DLD1 (cell line): Measurements from ENCODE around the gene PALM.

Experiments
- in situ Hi-C: cut with HindIII; loops from 2 replicates; pipeline ENCODE4 v1.10.0; 2017; ENCODE audit warnings: low sequenced_read_pairs

The PALM gene

GRCh38 chr19:778910-779653 lies 70.3 kb downstream of the PALM start:
- in situ Hi-C loops: no loop called here

- in situ Hi-C loops: no loop called here
Measured at GRCh38 chr19:780935-781334, 72.2 kb downstream of the PALM start.

DNA sequence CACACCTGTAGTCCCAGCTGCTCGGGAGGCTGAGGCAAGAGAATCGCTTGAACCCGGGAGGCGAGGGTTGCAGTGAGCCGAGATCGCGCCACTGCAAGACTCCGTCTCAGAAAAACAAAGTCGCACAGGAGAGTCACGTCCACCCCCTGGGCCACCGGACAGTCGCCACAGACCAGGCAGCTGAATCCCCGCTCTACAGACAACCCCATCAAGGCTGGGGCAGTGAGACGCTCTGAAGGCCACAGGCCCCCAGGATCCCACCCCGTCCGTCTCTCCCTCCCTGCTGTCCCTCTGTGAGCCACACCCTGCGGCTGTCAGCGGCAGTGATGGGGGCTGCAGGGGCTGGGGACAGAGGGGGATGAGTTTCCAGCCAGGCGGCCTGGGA lies 73.1 kb downstream of the PALM start:
- in situ Hi-C loops: no loop called here

DNA sequence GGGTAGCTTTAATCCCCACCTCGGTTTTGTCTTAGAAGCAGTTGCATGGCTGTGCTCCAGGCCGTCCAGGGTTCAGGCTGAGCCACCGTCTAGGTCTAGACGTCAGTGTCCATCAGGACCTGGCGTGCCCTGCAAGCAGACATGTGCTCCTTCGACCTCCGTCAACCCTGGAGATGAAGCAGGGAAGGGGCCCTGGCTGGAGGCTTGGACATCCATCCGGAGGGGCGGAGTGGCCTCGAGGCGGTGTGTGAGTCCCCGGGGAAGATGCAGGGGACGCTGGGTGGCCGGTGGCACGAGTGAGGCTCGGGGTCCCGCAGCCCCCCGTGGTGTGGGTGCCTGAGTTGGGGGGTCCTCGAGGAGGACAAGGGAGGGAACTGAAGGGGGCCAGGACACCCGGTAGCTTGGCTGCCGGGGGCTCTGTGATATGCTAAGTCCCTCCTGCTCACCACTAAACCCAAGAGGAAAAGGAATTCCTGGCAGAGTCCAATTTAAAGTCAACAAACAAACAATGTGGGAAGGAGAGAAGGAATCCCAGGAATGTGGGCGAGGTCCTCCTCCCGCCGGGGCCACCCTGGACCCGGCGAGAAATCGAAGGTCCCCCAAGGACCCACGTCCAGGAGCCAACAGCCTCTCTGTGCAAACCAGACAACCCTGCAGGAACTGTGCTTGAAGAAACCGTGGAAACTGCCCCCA lies 73.6 kb downstream of the PALM start:
- in situ Hi-C loops: no loop called here

DNA sequence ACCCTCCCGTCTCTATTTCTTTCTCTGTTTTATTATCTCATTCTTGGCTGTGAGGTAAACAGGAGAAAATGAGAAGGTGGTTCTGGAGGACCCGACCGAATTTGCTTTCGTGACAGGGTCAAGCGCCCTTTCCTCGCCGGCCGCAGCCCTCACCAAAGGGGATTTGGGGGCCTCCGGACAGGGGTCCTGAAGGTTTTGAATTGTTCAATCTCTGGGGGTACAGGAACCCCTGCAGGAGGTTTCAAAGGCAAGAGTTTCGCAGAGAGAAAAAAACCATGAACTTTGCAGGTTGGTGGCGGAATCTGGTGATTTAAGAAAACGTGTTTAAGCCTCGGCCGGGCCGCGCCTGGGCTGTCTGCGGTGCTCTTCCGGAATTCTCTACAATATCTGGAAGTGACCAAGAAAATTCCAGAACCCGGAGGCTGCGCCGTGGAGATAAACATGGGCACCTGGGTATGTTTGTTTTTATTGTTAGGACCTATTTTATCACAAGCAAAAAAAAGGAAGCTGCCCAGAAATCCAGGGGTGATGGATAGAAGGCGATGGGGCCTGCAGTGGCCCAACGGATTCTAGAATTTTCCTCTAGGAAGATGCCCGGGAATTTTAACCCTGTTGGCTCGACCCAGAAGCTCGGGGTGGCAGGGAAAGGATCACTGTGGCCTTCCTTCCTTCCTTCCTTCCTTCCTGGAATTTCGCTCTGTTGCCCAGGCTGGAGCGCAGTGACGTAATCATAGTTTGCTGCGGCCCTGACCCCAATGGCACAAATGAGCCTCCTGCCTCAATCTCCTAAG lies 74.3 kb downstream of the PALM start:
- in situ Hi-C loops: no loop called here

DNA sequence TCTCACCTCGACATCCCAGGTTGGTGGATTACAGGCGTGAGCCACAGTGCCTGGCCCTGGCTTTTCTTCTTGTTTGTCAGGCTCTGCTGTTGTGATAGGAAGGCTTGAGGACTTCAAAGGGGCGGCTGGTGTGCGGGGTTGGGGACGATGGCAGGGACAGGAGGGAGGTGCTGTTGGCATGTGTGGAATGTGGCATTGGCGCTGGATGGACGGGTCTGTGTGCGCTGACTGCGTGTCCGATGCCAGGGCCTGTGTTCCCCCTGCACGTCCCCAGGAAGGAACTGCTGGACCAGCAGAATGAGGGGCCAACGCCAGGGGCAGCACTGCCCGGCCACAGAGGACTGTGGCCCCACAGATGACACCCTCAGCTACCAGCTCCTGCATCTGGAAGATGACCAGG lies 75.8 kb downstream of the PALM start:
- in situ Hi-C loops: no loop called here

- in situ Hi-C loops: no loop called here
Measured at GRCh38 chr19:787536-787935, 78.8 kb downstream of the PALM start.

GRCh38 chr19:788686-788982 lies 79.9 kb downstream of the PALM start:
- in situ Hi-C loops: no loop called here

DNA sequence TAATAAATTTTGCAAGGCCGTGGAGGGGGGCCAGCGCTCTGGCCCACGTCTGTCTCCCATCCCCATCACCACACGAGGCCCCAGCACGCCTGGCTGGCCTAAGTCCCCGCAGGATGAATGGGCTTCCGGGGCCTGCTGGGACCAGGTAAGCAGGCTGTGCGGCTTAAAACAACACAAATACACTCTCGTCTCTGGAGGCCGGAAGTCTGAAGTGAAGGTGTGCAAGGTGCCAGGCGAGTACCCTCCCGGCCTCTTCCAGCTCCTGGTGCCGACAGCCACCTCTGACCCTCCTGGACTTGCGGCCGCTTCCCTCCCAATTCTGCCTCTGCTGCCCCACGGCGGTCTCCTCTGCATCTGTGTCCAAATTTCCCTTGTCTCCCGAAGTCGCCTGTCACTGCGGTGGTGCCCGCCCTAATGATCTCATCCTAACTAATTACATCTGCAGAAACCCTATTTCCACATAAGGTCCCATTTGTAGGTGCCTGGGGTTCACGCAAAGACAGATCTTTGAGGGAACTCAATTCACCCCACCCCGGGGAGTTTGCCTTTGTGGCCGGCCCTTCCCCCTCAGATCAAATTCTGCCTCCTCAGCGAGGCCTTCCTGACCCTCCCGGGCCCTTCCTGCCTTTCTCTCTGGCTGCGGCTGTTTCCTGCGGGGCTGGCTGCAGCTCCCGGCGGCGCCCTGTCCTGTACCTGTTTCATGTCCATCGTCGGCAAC lies 80.4 kb downstream of the PALM start:
- in situ Hi-C loops: no loop called here

DNA sequence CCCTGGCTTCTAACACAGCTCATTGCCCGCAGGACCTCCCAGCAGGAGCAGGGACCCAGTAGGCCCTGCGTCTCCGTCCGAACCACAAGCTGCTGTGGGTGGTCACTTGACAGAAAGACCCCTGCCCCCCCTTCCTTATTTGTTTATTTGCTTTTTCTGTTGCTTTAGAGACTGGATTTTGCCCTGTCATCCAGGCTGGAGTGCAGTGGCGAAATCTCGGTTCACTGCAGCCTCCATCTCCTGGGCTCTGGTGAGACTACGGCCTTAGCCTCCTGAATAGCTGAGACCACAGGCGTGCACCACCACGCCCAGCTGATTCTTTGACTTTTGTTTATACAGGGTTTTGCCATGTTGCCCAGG lies 80.9 kb downstream of the PALM start:
- in situ Hi-C loops: no loop called here

DNA sequence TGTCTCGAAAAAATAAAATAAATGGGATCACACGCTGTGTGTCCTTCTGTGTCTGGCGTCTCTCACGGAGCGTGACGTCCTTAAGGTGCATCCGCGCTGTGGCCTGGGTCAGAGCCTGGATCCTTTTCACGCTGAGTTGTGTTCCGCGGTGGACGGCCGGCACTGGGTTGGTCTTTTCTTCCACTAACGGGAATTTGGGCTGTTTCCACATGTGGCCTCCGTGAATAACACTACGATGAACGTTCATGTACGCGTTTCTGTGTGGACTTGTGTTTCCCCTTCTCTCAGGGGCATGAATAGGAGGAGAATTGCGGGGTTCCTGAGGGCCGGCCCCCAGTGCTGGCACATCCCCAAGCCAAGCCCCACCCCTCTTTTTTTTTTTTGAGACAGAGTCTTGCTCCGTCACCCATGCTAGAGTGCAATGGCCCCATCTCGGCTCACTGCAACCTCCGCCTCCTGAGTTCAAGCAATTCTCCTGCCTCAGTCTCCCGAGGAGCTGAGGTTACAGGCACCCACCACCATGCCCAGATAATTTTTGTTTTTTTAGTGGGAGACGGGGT lies 82.4 kb downstream of the PALM start:
- in situ Hi-C loops: no loop called here

GRCh38 chr19:791567-792305 lies 83.0 kb downstream of the PALM start:
- in situ Hi-C loops: no loop called here

DNA sequence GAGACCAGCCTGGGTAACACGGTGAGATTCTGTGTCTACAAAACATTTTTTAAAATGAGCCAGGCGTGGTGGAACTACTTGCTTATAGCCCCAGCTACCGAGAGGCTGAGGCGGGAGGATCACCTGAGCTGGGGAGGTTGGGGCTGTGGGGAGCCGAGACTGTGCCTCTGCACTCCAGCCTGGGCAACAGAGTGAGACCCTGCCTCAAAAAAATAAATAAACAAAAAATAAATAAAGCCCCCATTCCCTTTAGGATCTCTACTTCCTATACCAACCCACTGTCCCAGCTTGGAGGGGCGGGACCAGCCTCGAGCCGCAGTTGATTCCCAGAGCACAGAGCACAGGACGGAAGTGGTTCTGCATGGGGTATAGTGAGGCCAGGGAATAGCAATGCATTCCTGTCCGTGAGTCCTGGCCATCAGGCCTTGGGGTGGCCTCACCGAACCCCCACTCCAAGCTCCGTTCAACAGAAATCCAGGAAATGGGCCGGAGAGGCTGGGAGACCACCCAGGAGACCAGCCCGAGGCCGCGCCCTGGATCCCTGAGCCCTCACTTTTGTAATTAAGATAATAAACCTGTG lies 83.7 kb downstream of the PALM start:
- in situ Hi-C loops: no loop called here

- in situ Hi-C loops: no loop called here
Measured at GRCh38 chr19:793806-794205, 85.1 kb downstream of the PALM start.

- in situ Hi-C loops: no loop called here
Measured at GRCh38 chr19:795073-795611, 86.4 kb downstream of the PALM start.

GRCh38 chr19:795691-796581 lies 87.2 kb downstream of the PALM start:
- in situ Hi-C loops: no loop called here

DNA sequence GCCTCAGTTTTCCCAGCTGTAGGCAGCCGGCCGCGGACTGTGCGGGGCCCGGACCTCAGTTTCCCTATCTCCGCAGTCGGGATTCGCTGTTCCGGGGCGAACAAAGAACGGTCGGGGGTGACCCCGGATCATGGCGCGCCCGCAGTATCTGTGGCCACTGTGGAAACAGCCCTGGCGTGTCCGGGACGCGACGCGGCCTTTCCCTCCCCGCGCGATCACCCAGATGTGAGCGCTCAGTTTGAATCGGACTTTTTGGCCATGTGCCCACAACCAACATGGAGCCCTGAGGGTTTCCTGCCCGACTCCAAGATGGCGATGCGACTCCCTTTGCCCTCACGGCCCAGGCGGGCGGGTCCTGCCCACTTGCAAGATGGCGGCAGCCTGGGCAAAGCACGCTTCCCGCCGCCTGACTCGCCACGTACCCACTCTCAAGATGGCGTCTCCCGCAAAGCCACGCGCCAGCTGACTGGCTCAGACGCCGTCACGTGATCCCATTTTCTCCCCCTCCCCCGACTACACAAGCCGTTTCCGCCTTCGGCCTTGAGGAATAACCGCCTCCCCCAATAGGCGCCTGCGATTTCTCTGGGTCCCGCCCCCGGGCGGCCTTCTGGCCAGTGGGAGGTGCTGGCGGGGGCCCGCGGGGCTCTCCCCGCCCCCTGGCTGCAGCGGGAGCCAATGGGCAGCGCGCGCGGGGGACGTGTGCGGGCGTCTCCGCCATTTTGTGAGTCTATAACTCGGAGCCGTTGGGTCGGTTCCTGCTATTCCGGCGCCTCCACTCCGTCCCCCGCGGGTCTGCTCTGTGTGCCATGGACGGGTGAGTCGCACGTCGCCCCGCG lies 88.2 kb downstream of the PALM start, which contains the start of gene PTBP1:
Gene PTBP1 (plus strand): TSS at position 761 of the 836 bp plus-strand sequence. CDS start 46 bp downstream, at position 807.
- in situ Hi-C loops: no loop called here
